ENCODE measurements around the gene PLEKHH1.

PLEKHH1 gene

DNA sequence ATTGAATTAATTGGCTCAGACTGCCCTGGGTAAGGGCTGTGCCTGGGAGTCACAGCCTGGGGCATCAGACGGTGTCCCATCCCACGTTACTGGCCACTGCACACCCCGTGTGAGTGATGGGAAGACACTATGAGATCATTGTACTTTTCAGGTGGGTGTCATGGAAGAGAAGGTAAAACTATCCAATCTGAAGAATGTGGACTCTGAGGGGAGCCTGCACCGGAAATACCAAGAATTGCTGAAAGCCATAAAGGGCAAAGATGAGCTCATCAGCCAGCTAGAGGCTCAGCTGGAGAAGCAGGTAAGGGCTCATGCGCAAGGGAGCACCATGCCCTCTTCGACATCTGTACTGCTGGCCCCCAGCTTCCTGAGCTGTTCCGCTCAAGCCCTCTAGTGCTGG, 24.0 kb downstream of the PLEKHH1 start:
- FAIRE-seq (no peak), DNase-seq (ENCODE audit: extremely low spot score, insufficient read length, low read depth) (no peak)

DNA sequence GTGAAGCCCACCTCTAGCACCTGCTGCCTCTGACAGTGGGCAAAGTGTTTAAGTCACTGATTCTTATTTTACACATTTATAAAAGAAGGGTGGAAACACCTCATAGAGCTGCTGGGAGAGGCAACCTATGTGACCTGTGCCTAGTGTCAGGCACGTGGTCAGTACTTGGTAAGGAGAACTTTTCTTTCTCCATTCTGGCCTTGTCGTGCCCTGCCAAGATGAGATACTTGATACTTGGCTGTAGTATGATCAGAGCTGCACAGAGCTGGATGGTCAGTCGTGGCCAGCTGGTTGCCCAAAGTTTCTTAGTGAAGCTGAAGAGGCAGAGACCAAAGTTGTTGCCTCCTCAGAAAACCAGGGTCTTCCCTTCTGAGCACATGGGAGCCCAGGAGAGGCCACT, 24.6 kb downstream of the PLEKHH1 start:
- no peak for FAIRE-seq

DNA sequence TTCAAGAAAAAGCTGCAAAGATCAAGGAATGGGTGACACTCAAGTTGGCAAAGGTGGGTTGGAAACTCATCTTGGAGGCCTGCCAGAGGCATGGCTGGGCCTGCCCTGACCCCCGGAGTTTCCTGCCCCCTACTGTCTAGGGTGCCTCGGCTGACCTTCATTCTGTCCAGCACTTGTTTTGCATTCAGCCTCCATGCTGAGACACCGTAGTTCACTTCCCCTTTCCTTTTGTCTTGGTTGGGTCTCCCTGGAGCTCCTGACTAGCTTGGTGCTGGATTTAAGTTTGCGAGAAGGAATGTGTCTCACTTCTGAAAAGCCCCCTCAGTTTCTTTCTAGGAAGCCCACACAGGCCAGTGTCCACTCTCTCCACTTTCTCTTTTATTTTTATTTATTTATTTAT, 26.5 kb downstream of the PLEKHH1 start:
- FAIRE-seq (no peak), DNase-seq (ENCODE audit: extremely low spot score, insufficient read length, low read depth) (no peak)

More for the DNA sequence above, 24.6 kb downstream of the PLEKHH1 start:
- DNase-seq (ENCODE audit: extremely low spot score, insufficient read length, low read depth) = no peak

DNA sequence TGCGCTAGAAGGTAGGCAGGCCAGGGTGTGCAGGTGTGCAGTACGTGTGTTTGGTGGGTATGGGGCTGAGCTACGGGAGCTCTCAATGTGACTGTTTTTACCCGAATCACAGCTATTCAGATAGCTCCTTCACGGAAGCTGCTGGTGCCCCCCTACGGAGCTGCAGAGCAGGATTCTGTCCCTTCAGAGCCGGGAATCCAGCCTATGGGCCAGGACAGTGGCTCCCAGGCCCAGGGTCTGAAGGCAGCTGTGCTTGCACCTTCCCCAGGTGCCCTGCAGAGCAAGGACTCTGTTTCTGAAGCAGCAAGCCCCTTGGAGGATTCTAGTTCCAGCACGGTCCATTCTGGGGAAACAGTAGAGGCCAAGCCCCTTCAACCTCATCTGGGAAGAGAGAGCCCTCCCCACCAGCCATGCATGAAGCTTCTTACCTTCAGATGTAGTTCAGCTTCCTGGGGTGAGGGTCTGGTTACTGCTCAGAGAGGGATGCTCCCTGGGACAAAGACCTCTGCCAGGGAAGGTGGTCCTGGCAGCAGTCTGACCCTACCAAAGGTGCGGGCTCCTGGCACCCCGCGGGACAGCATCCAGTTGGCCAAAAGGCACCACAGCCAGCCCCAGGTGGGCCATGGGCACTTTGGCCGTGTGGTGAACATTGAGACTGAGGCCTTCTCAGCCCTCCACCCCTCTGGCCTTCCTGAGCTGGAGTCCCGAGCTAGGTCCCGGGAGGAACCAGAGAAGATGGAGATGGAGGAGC, 29.1 kb downstream of the PLEKHH1 start:
- no peak for DNase-seq (ENCODE audit: extremely low spot score, insufficient read length, low read depth)
- no peak for FAIRE-seq

DNA sequence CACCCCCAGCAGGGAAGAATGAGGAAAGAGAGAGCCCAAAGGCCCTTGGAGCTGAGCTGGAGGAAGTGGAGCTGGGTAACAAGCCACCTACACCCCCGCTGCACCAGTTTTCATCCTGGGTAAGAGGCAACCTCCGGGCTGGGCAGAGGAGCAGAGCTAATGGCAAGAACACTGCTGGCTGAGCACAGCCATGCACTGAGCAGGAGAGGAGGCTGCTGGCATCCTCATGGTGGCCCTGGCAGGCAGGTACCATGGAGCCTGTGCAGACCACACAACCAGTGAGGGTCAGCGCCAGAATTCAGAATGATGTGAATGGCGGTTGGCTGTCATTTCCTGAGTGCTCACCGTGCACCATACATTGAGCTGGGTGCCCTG, 29.7 kb downstream of the PLEKHH1 start:
- DNase-seq (ENCODE audit: extremely low spot score, insufficient read length, low read depth) (no peak), FAIRE-seq (no peak)

DNA sequence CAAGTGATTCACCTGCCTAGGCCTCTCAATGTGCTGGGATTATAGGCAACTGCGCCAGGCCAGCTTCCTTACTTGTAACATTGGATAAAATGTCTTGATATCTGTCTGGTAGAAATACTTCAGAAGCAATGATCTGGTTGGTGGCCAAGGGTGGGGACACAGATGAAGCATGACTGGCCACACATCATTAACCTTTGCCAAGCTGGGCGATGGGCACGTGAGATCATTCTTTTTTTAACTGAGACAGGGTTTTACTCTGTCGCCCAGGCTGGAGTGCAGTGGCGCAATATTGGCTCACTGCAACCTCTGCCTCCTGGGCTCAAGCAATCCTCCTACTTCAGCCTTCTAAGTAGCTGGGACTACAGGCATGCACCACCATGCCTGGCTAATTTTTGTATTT, 31.1 kb downstream of the PLEKHH1 start:
- no peak for DNase-seq (ENCODE audit: extremely low spot score, insufficient read length, low read depth)
- FAIRE-seq = no peak

DNA sequence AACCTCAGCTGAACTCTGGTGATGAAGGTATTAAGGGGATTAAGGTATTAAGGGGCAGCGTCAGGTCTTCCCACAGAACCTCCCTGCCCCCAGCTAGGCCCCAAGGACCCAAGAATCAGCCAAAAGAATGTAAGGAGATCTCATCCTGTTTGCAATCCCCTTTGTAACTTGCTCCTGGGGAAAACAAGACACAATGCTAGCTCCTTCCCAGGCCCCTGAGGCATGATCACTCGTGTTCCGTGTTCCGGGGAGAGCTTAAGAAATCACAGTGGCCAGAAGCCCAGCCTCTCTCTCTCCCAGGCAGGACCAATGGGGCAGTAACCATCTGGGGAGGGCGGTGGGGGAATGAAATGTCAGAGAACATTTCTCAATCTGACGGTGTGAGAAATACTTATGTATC, 33.8 kb downstream of the PLEKHH1 start:
- FAIRE-seq (no peak), DNase-seq (ENCODE audit: extremely low spot score, insufficient read length, low read depth) (no peak)

DNA sequence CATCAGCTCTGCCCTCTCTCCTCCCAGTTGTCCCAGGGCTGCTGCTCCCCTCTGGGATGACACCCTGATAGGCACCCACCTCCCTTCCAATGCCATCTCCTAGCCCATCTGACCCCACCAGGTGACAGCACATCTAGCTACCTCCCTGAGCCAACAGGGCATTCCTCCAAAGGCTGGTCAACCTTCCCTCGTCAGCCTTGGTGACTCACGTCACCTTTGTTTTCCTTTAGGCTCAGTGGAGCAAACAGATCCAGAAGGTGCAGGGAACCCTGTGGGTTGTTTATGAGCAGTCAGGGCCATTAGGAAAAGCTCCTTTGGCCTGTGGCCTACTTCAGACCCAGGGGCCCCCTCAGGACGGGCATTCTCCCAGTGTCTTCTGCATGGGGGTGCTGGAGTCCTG, 34.6 kb downstream of the PLEKHH1 start:
- FAIRE-seq = no peak

DNA sequence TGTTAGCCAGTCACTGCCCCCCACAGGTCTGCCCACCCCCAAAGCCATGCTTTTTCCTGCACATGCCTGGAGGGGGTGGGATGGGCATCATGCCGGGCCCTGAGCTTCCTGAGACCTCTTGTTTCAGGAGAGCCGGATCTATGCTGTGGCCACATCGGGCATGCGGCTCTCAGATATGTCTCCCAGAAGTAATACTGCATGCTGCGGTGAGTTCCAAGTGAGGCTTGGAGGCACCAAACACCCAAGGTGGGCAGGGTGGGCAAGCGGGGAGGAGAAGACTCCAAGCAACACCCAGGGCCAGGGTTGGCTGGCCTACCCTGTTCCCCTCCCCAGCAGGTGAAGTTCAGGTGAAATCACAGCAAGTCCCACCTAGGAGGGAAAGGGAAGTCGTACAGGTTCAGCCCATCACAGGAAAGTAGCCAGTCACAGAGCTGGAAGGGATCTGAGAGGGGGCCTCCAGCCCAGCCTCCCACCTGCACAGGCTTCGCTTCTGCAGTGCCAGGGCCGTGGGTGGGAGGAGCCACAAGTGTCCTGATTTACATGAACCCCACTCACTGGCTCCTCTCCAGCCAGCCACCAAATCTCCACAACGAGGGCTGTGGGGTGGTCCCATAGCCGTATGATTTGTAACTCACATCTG, 36.0 kb downstream of the PLEKHH1 start:
- DNase-seq (ENCODE audit: extremely low spot score, insufficient read length, low read depth) = no peak
- FAIRE-seq = no peak

More for the DNA sequence above, 34.6 kb downstream of the PLEKHH1 start:
- no peak for DNase-seq (ENCODE audit: extremely low spot score, insufficient read length, low read depth)

DNA sequence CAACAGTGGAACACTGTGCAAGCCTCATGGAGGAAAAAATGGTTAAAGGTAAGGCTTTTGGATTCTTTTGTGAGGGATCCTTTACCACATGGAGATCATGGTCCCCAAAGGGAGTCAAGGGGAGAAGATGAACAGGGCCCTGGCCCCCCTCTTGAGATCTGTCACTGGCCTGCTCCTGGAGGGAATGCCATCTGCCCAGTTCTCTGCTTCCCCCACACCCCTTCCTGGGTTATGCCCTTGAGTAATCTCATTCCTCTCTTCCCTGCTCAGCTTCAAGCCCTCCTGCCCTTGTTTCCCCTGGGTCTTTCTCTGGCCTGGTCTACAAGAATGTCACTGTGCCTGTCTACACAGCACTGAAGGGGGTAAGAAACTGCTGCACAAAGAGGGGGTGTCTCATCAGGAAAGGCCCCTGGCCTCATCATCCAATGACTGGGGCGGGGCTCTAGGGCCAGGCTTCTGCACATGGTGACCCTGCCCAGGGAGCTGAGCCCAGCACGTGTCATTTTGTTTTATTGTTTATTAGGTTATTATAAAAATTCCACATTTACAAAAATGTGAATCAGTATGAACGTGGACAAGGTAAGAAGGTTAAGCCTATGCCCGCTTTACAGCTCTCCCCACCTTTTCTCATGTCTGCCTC, 36.7 kb downstream of the PLEKHH1 start:
- FAIRE-seq = no peak
- DNase-seq (ENCODE audit: extremely low spot score, insufficient read length, low read depth) = no peak

DNA sequence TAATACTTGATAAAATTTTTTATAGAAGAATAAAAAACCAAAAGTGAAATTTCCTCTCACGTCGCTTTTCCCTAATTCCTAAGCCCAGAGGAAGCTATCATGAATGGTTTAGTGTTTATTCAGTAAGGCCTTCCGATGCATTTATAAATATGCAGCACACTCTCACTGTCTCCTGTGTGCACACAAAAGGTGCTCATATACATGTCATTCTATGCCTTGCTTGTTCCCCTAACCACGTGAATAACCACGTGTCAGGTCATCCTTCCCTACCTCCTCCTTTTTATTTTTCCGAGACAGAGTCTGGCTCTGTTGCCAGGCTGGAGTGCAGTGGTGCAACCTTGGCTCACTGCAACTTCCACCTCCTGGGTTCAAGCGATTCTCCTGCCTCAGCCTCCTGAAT, 37.4 kb downstream of the PLEKHH1 start:
- no peak for FAIRE-seq
- DNase-seq (ENCODE audit: extremely low spot score, insufficient read length, low read depth) = no peak

DNA sequence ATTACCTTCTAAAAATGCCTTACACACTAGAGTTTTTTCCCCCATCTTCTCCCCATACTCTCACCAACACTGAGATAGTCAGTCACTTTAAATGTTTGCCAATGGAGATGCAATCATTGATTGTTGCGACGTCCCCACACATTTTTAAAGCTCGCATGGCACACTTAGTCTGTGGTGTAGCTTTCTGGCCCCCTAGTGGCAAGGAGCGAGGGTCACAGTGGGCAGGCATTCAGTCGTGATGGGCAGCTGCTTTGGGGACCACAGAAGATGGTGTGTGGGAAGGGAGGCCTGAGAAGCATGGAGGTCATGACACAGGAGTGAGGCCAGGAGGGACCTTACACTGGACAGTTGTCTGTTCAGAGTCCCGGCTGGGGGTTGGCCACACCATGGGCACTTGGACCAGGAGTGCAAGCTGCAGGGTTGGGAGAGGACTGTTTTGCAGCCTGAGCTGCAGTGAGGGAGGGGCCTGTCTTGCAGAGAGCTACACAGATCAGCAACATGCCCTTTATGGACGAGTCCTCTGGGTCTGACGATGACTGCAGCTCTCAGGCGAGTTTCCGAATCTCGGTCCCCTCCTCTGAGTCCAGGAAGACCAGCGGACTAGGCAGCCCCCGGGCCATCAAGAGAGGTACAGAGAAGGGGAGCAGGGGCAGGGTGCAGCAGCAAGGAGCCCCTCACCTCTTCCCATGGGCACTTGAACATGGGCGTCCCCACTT, 38.3 kb downstream of the PLEKHH1 start:
- FAIRE-seq (peak; percentile 91), DNase-seq (ENCODE audit: extremely low spot score, insufficient read length, low read depth) (peak; percentile 54)

DNA sequence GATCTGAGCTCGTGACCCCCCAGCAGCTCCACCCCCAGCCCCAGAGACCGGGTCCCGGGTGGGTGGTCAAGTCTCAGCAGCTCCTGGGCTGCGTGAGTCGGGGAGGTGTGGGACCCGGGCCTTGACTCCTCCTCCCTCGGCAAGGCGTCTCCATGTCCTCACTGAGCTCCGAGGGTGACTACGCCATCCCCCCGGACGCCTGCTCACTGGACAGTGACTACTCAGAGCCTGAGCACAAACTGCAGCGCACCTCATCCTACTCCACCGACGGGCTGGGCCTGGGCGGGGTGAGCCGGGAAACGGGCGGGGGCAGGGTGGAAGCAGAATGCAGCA, 38.9 kb downstream of the PLEKHH1 start:
- no peak for DNase-seq (ENCODE audit: extremely low spot score, insufficient read length, low read depth)
- FAIRE-seq = no peak

DNA sequence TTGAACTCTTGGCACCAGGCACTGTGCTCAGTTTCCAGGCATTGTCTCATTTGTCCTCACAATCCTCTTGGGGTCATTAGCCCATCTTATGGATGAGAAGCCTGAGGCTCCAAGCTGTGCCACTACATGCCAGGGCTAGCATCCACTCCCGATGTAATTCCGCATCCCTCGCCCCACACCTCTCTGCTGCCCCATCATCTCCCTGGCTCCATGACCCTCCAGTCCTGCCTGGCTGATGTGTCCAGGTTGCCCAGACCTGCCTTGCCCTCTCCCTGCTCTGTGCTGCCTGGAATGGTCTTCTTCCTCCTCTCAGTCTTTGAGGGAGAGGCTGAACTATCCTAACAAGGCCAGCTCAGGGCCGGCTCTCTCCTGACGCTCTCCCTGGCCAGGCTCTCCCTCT, 39.5 kb downstream of the PLEKHH1 start:
- DNase-seq (ENCODE audit: extremely low spot score, insufficient read length, low read depth) (no peak), FAIRE-seq (no peak)

DNA sequence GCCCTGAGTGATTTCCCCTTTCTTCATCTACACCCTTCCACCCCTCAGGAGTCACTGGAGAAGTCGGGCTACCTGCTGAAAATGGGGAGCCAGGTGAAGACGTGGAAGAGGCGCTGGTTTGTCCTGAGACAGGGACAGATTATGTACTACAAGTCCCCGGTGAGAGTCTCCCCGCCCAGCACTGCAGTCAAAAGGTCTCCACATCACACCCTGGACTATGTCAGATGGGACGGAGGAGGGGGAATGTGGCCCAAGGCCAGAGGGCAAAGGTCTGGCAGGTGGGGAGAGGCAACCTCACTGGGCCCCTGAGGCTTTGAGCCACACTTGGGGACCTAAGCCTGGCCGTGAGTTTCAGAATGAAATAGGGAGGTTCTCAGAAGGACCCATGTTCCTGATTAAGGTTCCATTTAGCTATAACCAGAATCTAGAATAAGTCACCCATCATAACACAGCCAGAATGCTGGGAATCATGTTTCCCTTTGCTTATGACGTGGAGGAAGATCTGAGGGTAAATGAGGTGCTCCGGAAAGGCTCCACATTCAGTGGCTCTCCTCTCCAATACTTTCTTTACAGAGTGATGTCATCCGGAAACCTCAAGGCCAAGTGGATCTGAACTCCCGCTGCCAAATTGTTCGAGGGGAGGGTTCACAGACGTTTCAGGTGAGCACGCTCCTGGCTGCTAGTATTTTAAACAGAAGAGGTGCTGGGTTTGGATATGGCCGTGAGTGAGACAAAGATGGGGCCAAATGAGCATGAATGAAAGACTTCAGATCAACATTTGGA, 40.3 kb downstream of the PLEKHH1 start:
- FAIRE-seq = no peak

DNA sequence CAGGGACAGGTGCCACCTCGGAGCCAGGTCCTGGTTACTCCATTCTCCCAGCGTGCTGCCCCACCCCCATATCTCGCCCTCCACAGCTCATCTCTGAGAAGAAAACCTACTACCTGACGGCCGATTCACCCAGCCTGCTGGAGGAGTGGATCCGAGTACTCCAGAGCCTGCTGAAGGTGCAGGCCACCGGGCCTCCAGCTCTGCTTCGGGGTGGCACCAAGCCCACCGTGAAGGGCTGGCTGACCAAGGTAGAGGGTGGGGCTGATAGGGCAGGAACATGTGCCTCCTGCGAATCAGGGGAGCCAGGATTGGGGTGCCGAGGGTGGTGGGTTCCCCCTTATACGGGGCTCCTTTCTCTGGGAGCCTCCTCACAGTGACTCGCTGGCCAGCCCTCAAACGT, 41.1 kb downstream of the PLEKHH1 start:
- FAIRE-seq = no peak

More for the DNA sequence above, 40.3 kb downstream of the PLEKHH1 start:
- no peak for DNase-seq (ENCODE audit: extremely low spot score, insufficient read length, low read depth)

DNA sequence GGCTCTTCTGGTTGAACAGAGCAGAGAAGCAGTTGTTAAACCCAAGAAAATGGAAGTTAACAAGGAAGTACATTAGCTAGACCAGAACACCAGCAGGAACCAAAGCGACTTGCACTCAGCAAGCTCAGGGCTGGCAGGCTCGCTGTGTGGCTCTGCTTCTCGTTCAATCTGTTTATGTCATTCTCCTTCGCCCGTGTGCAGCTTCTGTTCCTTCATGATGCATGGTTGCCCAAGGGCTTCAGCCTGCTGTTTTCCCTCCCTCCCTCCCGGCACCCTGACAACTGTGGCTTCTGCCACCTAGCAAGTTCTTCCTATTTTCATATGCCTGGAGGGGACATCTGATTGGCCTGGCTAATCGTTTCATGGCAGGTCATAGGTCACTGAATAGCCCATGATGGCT, 41.7 kb downstream of the PLEKHH1 start:
- DNase-seq (ENCODE audit: extremely low spot score, insufficient read length, low read depth) = no peak
- FAIRE-seq = no peak

More for the DNA sequence above, 41.1 kb downstream of the PLEKHH1 start:
- no peak for DNase-seq (ENCODE audit: extremely low spot score, insufficient read length, low read depth)

DNA sequence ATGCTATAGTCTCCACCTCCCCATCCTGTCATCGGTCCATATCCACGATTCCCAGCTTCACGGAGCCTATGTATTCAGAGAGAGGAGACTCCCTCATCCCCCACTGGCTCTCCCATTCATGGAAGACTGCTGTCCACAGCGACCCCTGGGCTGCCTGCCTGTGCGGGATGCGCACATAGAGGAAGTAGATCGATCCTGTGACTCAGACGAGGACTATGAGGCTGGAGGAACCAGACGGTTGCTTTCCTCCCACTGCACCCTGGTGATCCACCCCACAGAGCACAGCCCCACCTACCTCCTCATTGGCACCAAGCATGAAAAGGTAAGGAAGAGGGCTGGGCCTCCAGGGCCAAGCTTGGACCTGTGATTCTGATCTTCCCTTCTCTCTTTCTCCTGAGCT, 42.6 kb downstream of the PLEKHH1 start:
- FAIRE-seq (no peak), DNase-seq (ENCODE audit: extremely low spot score, insufficient read length, low read depth) (no peak)

DNA sequence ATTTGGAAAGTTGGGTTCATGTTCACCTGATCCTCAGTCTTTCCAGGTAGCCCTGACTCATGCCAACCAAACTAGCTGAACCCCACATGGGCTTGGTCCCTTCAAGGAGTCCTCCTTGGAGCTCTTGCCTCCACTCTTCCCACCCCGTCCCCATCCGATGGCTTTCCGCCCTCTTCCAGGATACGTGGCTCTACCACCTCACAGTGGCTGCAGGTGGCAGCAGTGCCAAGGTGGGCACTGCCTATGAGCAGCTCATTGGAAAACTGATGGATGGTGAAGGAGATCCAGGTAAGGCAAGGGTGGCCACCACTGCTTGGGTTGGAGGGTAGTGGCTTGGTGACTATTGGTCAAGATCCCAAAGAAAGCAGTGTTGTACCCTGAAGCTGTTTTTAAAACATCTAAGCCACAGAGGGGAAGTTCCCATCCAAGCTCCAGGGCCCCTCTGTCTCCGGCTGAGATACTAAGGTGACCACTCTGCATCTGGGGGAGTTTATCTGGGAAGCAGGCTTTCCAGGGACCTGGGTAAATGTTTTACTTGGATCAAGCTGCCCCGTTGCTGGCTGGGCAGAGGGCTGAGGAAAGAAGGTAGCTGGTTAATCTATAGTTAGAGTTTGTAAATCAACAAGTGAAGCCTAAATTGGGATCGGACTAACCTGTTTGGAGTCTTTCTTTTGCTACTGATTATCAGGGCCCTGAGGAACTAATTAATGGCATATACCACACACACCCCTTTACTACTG, 43.3 kb downstream of the PLEKHH1 start:
- DNase-seq (ENCODE audit: extremely low spot score, insufficient read length, low read depth) (no peak), FAIRE-seq (no peak)

Data from GM18507 (cell line).